Spleen (tissue), 11 donors: ENCODE data around the gene LRCH1. TPM values are rescaled to one million over a fixed set of nuclear protein-coding genes. Genes with fewer than 3 reads are reported as not detected.
A peak's percentile ranks its signal among the peaks of the same experiment; 100 is the strongest.

Experiments
- DNase-seq: peaks from one replicate; pipeline ENCODE4 v3.0.0-alpha.2; 2020
- H3K27ac ChIP-seq, 8 donors: fragments of 200-600 bp; sonication (generic) in 7 of 8; 1 replicate in 4 of 8; 2 replicates in 4 of 8; pipeline versions ENCODE4 v1.5.0 to v1.8.0; 2016 to 2021; ENCODE audit warnings: inconsistent platforms in 4 of 8, mild to moderate bottlenecking in 4 of 8, moderate library complexity in 1 of 8
- H3K27me3 ChIP-seq, 7 donors: fragments of 200-600 bp; sonication (generic) in 6 of 7; replicated peaks in 1 of 7; 1 replicate in 4 of 7; 2 replicates in 3 of 7; pipeline versions ENCODE4 v1.5.0 to v1.8.0; 2016 to 2021; ENCODE audit warnings: inconsistent platforms in 3 of 7, mild to moderate bottlenecking in 1 of 7
- H3K36me3 ChIP-seq, 6 donors: fragments of 200-600 bp; sonication (generic) in 5 of 6; 1 replicate in 4 of 6; 2 replicates in 2 of 6; pipeline versions ENCODE4 v1.5.0 to v1.8.0; 2016 to 2021; ENCODE audit warnings: inconsistent platforms in 2 of 6
- H3K4me1 ChIP-seq, 6 donors: fragments of 200-600 bp; sonication (generic) in 5 of 6; 1 replicate in 3 of 6; 2 replicates in 3 of 6; pipeline versions ENCODE4 v1.5.0 to v1.8.0; 2016 to 2021; ENCODE audit warnings: inconsistent platforms in 3 of 6
- H3K4me3 ChIP-seq, 8 donors: fragments of 200-600 bp; sonication (generic) in 7 of 8; 1 replicate in 4 of 8; 2 replicates in 4 of 8; pipeline versions ENCODE4 v1.5.0 to v1.8.0; 2016 to 2021; ENCODE audit warnings: inconsistent platforms in 4 of 8, mild to moderate bottlenecking in 4 of 8, moderate library complexity in 2 of 8
- H3K9me3 ChIP-seq, 8 donors: fragments of 200-600 bp; sonication (generic) in 7 of 8; 1 replicate in 4 of 8; 2 replicates in 4 of 8; pipeline versions ENCODE4 v1.5.0 to v1.8.0; 2016 to 2021; ENCODE audit warnings: inconsistent platforms in 4 of 8
- POLR2A ChIP-seq, 3 donors: fragments of 450-650 bp; IDR thresholded peaks; one replicate each; pipeline ENCODE4 v1.5.1; 2017; ENCODE audit warnings: antibody characterized with exemption in 3 of 3, mild to moderate bottlenecking in 1 of 3
- POLR2AphosphoS5 ChIP-seq, 3 donors: sonication (generic); formaldehyde crosslinking; IDR thresholded peaks; one replicate each; pipeline ENCODE4 v1.5.1; 2017; ENCODE audit warnings: antibody characterized with exemption in 3 of 3
- WGBS, 5 donors: extraction: QIAGEN DNeasy Blood & Tissue Kit in 3 of 5; methylation state at CpG; one replicate each; pipeline versions ENCODE4 v1.1.5 to v1.1.7; 2013 to 2018; 5-methylcytosine and 5-hydroxymethylcytosine counted together
- intact Hi-C: fragments of 100-400 bp; cut with DNase I; formaldehyde crosslinking; loops from one replicate; pipeline ENCODE4 v1.15.0; 2023; ENCODE audit warnings: low total_unique reads
- polyA plus RNA-seq, 3 donors: library from polyadenylated mRNA; stranded (reverse); fragments of 200-250 nt; gene quantifications; one replicate each; pipeline ENCODE4 v1.2.1, GENCODE V29; 2013
- total RNA-seq, 7 donors: library from RNA; depleted of rRNA in 3 of 7; stranded (reverse); fragments of >200 nt in 3 of 7; fragmentation: NEBNext Ultra II Directional in 4 of 7; extraction: Animal tissue kit (Norgen Biotek cat#: 25700) in 4 of 7; gene quantifications; one replicate each; pipeline versions ENCODE4 v1.1.0 to v1.2.1, GENCODE V29; 2016 to 2021
- TF ChIP-seq, protein P1 (sequence below), 11 experiments: fragments of 200-600 bp in 7 of 11; fragments of 450-650 bp in 4 of 11; sonication (generic) in 4 of 11; IDR thresholded peaks in 8 of 11; conservative IDR thresholded peaks in 3 of 11; 1 replicate in 7 of 11; 2 replicates in 4 of 11; pipeline versions ENCODE4 v1.4.0 to v1.8.0; 2016 to 2021; ENCODE audit warnings: antibody characterized with exemption in 11 of 11, inconsistent platforms in 4 of 11, mild to moderate bottlenecking in 1 of 11
- donor health status: healthy with polysubstance abuse.
- donor health status: DM: no; HTN: no; CAD: no; lungs with moderate emphysema.
- donor health status: DM: no; HTN: no; CAD: no.
- donor health status: Bipolar disorder and iron deficiency.
- donor health status: healthy.
- donor health status: DM: no; HTN: no; CAD: no.
- donor health status: DM: yes; HTN: yes; CAD: no.

The LRCH1 gene
- total and polyA plus RNA-seq, 10 donors: 7.4 to 41.6 (median 34.6) TPM

DNA sequence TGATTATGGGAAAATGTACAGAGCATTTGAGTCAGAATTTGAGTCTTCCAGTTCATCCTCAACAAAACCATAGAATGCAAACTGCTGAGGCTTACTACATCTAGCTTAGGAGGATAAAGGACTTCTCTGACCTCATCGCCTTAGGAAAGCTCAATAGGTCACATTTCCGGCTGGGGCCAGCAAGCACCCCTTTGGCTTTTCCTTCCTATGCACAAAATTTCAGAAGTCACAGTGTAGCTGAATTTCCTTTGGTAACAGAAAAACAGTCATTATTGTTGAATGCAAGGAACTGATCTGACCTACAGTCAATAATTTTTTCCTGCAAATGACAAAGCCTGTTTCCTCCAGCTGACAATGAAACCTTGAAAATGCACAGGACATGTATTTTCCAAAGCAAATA lies 32.8 kb upstream of the LRCH1 start:
- H3K36me3 ChIP-seq: no peaks in the 10 kb centered on the region
- peaks cover 0 to 55% (median 25%) of the 10 kb centered on the region in 6 donors for H3K4me1 ChIP-seq
- TF ChIP-seq POLR2AphosphoS5 (IDR thresholded peaks at IDR 0.05) (peak in 1 of 3 donors; percentile 81), POLR2A (IDR thresholded peaks at IDR 0.05) (no peak)
- DNase-seq: no peak
- H3K9me3 ChIP-seq: peaks cover 0 to 7% (median 3%) of the 10 kb centered on the region in 8 donors
- 10 to 49% (median 30%) methylated on average over 2 of the region's 2 CpGs for WGBS, 5 donors
- intact Hi-C loops: no loop called here
- peak overlapping the region in 6 of 8 donors; percentile 28 to 72 (median 58) for H3K27ac ChIP-seq
- no peak overlapping the region for H3K4me3 ChIP-seq
- no peaks in the 10 kb centered on the region for H3K27me3 ChIP-seq

DNA sequence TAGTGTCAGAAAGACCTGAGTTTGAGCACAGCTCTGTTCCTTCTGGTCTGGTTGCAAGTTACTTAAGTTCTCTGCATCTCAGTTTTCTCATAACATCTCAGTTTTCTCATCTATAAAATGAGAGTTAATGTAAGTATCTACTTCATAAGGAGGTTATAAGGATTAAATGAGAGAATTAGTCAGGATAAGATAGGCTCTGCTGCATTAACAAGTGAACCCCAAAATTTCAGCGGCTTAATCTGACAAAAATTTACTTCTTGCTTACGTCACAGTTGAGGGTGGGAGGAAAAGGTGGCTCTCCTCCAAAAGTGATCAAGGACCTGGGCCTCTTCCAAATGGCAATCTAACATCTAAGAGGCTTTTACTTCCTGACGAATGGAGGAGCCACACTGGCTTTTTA lies 31.5 kb upstream of the LRCH1 start:
- TF ChIP-seq POLR2AphosphoS5 (IDR thresholded peaks at IDR 0.05) (no peak), POLR2A (IDR thresholded peaks at IDR 0.05) (no peak)
- TF ChIP-seq, protein P1, sequence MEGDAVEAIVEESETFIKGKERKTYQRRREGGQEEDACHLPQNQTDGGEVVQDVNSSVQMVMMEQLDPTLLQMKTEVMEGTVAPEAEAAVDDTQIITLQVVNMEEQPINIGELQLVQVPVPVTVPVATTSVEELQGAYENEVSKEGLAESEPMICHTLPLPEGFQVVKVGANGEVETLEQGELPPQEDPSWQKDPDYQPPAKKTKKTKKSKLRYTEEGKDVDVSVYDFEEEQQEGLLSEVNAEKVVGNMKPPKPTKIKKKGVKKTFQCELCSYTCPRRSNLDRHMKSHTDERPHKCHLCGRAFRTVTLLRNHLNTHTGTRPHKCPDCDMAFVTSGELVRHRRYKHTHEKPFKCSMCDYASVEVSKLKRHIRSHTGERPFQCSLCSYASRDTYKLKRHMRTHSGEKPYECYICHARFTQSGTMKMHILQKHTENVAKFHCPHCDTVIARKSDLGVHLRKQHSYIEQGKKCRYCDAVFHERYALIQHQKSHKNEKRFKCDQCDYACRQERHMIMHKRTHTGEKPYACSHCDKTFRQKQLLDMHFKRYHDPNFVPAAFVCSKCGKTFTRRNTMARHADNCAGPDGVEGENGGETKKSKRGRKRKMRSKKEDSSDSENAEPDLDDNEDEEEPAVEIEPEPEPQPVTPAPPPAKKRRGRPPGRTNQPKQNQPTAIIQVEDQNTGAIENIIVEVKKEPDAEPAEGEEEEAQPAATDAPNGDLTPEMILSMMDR (IDR thresholded peaks at IDR 0.05 in 8 of 11, conservative IDR thresholded peaks at IDR 0.05 in 3 of 11): no peak
- Histone ChIP-seq H3K27ac (peak overlapping the region in 1 of 8 donors; percentile 60), H3K4me1 (peaks cover 0 to 51% (median 25%) of the 10 kb centered on the region in 6 donors), H3K4me3 (no peak overlapping the region), H3K27me3 (no peaks in the 10 kb centered on the region), H3K9me3 (peaks cover 0 to 7% (median 3%) of the 10 kb centered on the region in 8 donors), H3K36me3 (no peaks in the 10 kb centered on the region)
- intact Hi-C loops: no loop called here
- DNase-seq: no peak
- WGBS, 5 donors: 53 to 68% (median 58%) methylated on average over 3 of the region's 3 CpGs

DNA sequence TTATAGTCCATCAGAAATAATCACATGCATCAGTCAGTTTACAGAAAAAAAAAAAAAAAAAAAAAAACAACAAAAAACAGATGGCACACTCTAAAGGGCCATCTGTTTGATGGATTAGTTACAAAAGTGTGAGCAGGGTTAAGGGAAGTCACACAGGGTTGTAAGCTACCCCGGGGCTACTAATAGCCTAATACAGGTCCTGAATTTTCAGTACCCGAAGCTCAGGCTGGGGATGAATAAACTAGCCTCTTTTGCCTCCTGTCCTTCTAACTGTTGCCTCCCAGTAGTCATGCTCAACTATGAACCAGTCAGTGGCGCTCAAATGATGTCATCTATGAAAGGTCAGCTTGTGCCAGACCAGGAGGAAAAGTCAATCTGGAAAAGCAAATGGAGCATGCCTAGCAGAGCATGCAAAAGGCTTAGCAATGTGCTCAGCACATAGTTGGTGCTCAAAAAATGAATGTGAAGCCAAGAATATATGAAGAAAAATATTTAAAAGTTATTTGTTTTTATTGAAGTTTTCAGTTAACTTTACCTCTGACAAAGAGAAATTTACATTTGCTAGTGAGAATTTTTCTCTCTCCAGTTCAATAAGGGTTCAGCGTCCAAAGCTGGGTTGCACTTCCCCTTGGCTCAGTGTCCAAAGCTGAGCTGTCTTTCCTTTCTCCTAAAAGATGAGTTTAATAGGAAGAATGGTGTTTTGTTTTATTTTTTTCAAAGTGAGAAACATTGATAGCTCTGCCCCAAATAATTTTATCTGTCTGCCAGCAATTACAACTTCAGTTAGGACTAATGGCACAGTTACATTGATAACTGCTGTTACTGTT lies 30.8 kb upstream of the LRCH1 start:
- 34 to 58% (median 42%) methylated on average over 4 of the region's 4 CpGs for WGBS, 5 donors
- intact Hi-C loops: no loop called here

DNA sequence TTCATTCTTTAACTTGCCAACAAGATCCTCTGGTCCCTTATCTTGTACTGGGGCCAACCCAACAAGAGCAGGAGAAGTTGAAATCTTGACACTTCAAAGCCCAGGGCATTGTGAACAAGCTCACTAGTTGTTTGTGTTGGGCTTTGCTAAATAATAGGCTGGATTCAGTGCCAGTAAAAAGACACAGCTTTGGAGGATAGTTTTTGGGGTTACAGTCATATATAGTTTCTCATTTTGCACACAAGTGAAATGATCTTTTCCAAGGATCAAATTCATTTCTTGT lies 30.3 kb upstream of the LRCH1 start:
- TF ChIP-seq, protein P1 (IDR thresholded peaks at IDR 0.05 in 8 of 11, conservative IDR thresholded peaks at IDR 0.05 in 3 of 11): no peak
- TF ChIP-seq POLR2A (IDR thresholded peaks at IDR 0.05): no peak
- no peak for TF ChIP-seq POLR2AphosphoS5 (IDR thresholded peaks at IDR 0.05)
- H3K27me3 ChIP-seq: no peaks in the 10 kb centered on the region
- no peak for DNase-seq
- peak overlapping the region in 3 of 8 donors; percentile 7 to 46 (median 17) for H3K27ac ChIP-seq
- peaks cover 0 to 7% (median 3%) of the 10 kb centered on the region in 8 donors for H3K9me3 ChIP-seq
- no peaks in the 10 kb centered on the region for H3K36me3 ChIP-seq
- intact Hi-C loops: no loop called here
- no peak overlapping the region for H3K4me3 ChIP-seq
- H3K4me1 ChIP-seq: peaks cover 0 to 43% (median 22%) of the 10 kb centered on the region in 6 donors

More for the DNA sequence above, 30.8 kb upstream of the LRCH1 start:
- Histone ChIP-seq H3K4me3 (no peak overlapping the region), H3K27ac (peak overlapping the region in 5 of 8 donors; percentile 7 to 46 (median 17)), H3K36me3 (no peaks in the 10 kb centered on the region), H3K9me3 (peaks cover 0 to 7% (median 3%) of the 10 kb centered on the region in 8 donors), H3K4me1 (peaks cover 0 to 49% (median 25%) of the 10 kb centered on the region in 6 donors), H3K27me3 (no peaks in the 10 kb centered on the region)
- TF ChIP-seq POLR2A (IDR thresholded peaks at IDR 0.05) (no peak), POLR2AphosphoS5 (IDR thresholded peaks at IDR 0.05) (no peak)
- TF ChIP-seq, protein P1 (IDR thresholded peaks at IDR 0.05 in 8 of 11, conservative IDR thresholded peaks at IDR 0.05 in 3 of 11): no peak
- no peak for DNase-seq
